ENCODE results near the gene POU6F2. TPM values are rescaled to one million over a fixed set of nuclear protein-coding genes. Genes with fewer than 3 reads are reported as not detected.

POU6F2 gene
- total RNA-seq, 1 donor from 2014 or later, result not detected

DNA sequence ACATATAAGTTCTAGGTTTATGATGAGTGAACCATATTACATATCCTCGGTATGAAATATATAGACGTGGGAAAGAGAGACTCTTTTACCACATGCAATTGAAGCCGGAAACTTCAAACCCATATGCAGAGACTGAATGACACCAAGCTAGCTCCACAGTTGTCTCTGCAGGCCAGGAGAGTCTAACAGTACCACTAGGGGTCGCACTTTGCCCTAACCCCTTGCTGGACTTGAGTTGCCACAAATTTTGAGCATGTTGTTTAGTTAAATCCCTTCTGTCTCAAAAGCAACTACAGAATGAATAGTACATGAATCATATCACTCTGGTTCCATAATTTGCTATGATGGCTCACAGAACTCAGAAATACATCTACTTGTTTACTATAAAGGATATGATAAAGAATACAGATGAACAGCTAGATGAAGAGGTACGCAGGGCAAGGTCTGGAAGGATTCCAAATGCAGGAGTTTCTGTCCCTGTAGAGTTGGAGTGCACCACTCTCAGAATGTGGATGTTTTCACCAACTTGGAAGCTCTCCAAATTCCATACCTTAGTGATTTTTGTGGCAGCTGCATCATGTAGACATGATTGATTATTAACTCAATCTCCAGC lies 476.1 kb downstream of the POU6F2 start:
- TF ChIP-seq, protein P1, sequence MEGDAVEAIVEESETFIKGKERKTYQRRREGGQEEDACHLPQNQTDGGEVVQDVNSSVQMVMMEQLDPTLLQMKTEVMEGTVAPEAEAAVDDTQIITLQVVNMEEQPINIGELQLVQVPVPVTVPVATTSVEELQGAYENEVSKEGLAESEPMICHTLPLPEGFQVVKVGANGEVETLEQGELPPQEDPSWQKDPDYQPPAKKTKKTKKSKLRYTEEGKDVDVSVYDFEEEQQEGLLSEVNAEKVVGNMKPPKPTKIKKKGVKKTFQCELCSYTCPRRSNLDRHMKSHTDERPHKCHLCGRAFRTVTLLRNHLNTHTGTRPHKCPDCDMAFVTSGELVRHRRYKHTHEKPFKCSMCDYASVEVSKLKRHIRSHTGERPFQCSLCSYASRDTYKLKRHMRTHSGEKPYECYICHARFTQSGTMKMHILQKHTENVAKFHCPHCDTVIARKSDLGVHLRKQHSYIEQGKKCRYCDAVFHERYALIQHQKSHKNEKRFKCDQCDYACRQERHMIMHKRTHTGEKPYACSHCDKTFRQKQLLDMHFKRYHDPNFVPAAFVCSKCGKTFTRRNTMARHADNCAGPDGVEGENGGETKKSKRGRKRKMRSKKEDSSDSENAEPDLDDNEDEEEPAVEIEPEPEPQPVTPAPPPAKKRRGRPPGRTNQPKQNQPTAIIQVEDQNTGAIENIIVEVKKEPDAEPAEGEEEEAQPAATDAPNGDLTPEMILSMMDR (IDR thresholded peaks at IDR 0.05), result peak in 2 of 3 experiments; percentile 19 to 42
- H3K36me3 ChIP-seq, result no peaks in the 10 kb centered on the region
- no peak for DNase-seq (ENCODE audit: low spot score in 2 of 2)
- no peaks in the 10 kb centered on the region for H3K27me3 ChIP-seq
- H3K4me1 ChIP-seq, result no peaks in the 10 kb centered on the region
- no peak overlapping the region for H3K4me3 ChIP-seq
- intact Hi-C loops (cut with DNase I), result no loop called here
- H3K9me3 ChIP-seq, result no peaks in the 10 kb centered on the region
- H3K27ac ChIP-seq, result no peak overlapping the region

DNA sequence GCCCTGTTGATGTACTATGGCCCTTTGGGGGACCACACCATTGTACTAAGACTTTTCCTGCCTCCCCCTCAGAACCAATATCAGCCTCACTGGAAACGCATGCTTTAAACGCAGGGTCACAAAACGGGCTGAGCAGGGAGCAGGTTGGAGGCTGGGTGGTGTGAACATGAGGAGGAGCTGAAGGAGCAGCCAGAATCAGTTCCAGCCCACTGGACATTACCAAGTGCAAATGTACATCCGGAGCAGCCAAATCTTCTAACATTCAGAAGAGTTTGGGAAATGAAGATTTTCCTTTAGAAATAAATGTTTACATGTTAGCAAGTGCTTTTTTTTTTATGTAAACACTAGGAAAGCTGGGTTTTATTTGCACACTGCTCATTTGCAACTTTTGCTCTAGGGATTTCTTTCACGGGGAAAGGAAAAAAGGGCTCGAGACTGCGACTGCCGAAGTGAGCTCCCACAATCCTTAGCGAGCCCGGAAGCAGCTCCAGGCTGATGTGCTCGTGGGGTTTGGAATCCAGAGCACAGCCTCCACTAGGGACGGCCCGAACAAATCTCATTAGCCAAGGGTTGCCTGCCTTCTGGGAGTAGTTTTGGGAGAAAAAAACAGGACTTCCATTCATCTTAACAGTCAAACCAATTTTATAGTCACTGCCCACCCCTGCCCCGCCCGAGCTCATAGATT lies 480.5 kb downstream of the POU6F2 start:
- Histone ChIP-seq H3K4me3 (peak overlapping the region in 1 of 2 donors; percentile 46), H3K27ac (no peak overlapping the region), H3K4me1 (no peaks in the 10 kb centered on the region), H3K27me3 (no peaks in the 10 kb centered on the region), H3K9me3 (no peaks in the 10 kb centered on the region), H3K36me3 (no peaks in the 10 kb centered on the region)
- intact Hi-C loops (cut with DNase I), result no loop called here
- TF ChIP-seq, protein P1 (IDR thresholded peaks at IDR 0.05), result no peak
- DNase-seq (ENCODE audit: low spot score in 2 of 2), result no peak

DNA sequence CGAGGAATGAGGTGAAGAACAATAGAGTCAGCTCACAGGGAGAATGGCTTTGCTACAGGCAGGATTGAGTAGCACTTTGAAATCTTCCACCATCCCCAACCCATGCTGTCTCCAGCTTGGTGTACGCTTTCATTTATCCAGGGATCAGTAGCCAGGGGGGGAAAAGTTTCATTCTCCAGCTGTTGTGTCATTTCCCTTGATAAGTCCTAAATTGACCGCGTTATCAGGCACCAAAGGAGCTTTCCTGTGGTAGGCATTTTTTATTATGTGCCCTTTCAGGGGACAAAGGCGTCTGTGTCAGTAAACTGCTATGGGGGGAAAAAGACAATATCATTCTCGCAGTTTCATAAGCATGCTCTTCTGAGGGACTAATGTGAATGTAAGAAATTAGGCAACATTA lies 481.9 kb downstream of the POU6F2 start:
- Histone ChIP-seq H3K9me3 (no peaks in the 10 kb centered on the region), H3K4me3 (no peak overlapping the region), H3K4me1 (no peaks in the 10 kb centered on the region), H3K27ac (no peak overlapping the region), H3K36me3 (no peaks in the 10 kb centered on the region), H3K27me3 (no peaks in the 10 kb centered on the region)
- intact Hi-C loops (cut with DNase I), result no loop called here
- TF ChIP-seq, protein P1 (IDR thresholded peaks at IDR 0.05), result no peak
- no peak for DNase-seq (ENCODE audit: low spot score in 2 of 2)

DNA sequence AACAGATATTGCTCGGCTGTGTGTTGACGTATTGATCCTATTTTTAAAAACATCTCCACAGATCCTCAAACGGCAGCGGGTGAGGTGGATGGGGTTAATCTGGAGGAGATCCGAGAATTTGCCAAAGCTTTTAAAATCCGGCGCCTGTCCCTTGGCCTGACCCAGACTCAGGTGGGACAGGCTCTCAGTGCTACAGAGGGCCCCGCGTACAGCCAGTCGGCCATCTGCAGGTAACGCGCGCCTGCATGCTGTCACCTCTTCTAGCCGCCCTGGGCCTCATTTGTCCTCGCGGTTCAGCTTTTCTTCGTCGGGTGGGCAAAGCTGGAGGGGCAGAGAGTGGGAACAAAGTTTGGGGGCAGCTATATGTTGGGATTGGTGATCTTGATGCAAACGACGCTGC lies 482.8 kb downstream of the POU6F2 start:
- Histone ChIP-seq H3K4me3 (no peak overlapping the region), H3K27me3 (no peaks in the 10 kb centered on the region), H3K4me1 (no peaks in the 10 kb centered on the region), H3K9me3 (no peaks in the 10 kb centered on the region), H3K36me3 (no peaks in the 10 kb centered on the region), H3K27ac (no peak overlapping the region)
- DNase-seq (ENCODE audit: low spot score in 2 of 2), result no peak
- intact Hi-C loops (cut with DNase I), result no loop called here
- TF ChIP-seq, protein P1 (IDR thresholded peaks at IDR 0.05), result no peak

DNA sequence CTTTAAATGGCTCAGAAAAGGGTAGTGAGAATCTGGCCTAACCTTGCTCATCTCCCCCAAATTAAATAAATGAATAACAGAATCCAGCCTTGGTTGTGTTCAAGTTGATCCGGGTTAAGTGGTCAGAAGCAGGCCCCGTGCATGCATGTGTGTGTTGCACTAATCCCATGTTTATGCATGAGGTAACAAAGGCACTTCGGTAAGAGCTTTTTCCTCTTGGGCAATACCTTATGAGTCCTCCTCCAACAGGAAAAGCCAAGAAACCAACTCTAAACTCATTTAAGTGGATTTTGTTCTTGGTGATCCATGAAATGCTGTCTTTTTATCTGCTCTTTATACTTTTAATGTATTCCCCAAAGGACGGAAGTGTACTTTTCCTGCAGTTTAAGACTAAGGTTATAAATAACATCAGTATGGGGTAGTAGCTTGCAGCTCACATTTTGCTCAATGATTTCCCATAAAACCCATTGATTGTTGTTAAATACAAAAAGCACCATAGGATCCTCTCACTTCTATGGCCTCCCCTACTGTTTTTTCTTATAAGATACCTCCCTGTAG lies 483.6 kb downstream of the POU6F2 start:
- H3K27me3 ChIP-seq, result no peaks in the 10 kb centered on the region
- H3K36me3 ChIP-seq, result no peaks in the 10 kb centered on the region
- TF ChIP-seq, protein P1 (IDR thresholded peaks at IDR 0.05), result no peak
- no peak overlapping the region for H3K4me3 ChIP-seq
- H3K4me1 ChIP-seq, result no peaks in the 10 kb centered on the region
- no peaks in the 10 kb centered on the region for H3K9me3 ChIP-seq
- no peak overlapping the region for H3K27ac ChIP-seq
- intact Hi-C loops (cut with DNase I), result no loop called here
- DNase-seq (ENCODE audit: low spot score in 2 of 2), result no peak
